GM18909 (cell line): ENCODE data around the gene APOA4.

Source experiments
- ATAC-seq: cut with Tn5 transposase; IDR thresholded peaks from one replicate; pipeline ENCODE4 v1.9.1; 2021; ENCODE audit warnings: mild to moderate bottlenecking; ENCODE audit not compliant: unreplicated experiment, poor library complexity

The APOA4 gene

GRCh38 chr11:116786326-116786725 is 36.8 kb downstream of the APOA4 start:
- no peak for ATAC-seq

GRCh38 chr11:116782728-116783127 is 40.4 kb downstream of the APOA4 start:
- no peak for ATAC-seq

- ATAC-seq: no peak
Measured at GRCh38 chr11:116778556-116778955, 44.5 kb downstream of the APOA4 start.

GRCh38 chr11:116777056-116777455 is 46.0 kb downstream of the APOA4 start:
- ATAC-seq: no peak

- no peak for ATAC-seq
Measured at GRCh38 chr11:116776522-116776984, 46.6 kb downstream of the APOA4 start.

GRCh38 chr11:116775975-116776374 is 47.1 kb downstream of the APOA4 start:
- no peak for ATAC-seq

GRCh38 chr11:116774661-116775060 is 48.4 kb downstream of the APOA4 start:
- ATAC-seq: no peak

- ATAC-seq: peak; percentile 40
Measured at GRCh38 chr11:116773203-116774097, 49.7 kb downstream of the APOA4 start.

- peak; percentile 87 for ATAC-seq
Measured at GRCh38 chr11:116772443-116773202, 50.5 kb downstream of the APOA4 start, which contains the start of gene BUD13. Gene BUD13 (minus strand): TSS chr11:116772987. CDS start chr11:116772964, 23 bp downstream.

- ATAC-seq: no peak
Measured at GRCh38 chr11:116771935-116772334, 51.2 kb downstream of the APOA4 start.
